ENCODE results near the gene URB1.

Gene URB1

DNA sequence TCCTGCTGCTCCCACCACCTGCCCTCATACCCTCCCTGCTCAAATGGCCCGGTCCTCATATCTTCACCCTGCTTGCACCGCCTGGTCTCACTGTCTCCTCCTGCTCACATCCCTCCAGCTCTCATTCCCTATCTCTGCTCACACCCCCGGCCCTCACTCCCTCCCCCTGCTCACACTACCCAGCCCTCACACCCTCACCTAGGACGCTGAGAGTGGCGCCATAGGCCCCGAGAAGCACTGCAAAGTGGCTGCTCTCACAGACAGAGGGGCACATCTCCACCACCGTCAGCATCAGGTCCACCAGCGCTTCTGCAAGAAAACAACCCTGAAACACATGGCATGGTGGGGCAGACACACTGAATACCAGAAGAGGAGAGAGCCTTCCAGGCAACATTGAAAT is 55.6 kb downstream of the URB1 start:
- Histone ChIP-seq H3K4me3 (ENCODE audit: low read depth, low read length, poor library complexity, severe bottlenecking) (no peak overlapping the region), H4K20me1 (ENCODE audit: insufficient read depth, low read length) (no peaks in the 10 kb centered on the region), H3K27ac (ENCODE audit: low read depth, low read length, poor library complexity, severe bottlenecking) (no peak overlapping the region), H3K9me3 (ENCODE audit: low read length) (no peaks in the 10 kb centered on the region), H2AFZ (ENCODE audit: low read length) (no peak overlapping the region), H3K79me2 (ENCODE audit: insufficient read depth, low read length) (no peaks in the 10 kb centered on the region), H3K9ac (ENCODE audit: low read length) (no peak overlapping the region), H3K4me1 (ENCODE audit: insufficient read depth, low read length, severe bottlenecking) (no peaks in the 10 kb centered on the region), H3F3A (ENCODE audit: insufficient read depth, low read length) (no peaks in the 10 kb centered on the region), H3K36me3 (ENCODE audit: insufficient read depth, low read length) (peaks cover 93% of the 10 kb centered on the region), H3K27me3 (ENCODE audit: insufficient read depth, low read length) (no peaks in the 10 kb centered on the region), H3K4me2 (ENCODE audit: low read length) (no peak overlapping the region), H3K9me2 (ENCODE audit: low read depth, low read length) (no peaks in the 10 kb centered on the region)
- TF ChIP-seq, protein P1, sequence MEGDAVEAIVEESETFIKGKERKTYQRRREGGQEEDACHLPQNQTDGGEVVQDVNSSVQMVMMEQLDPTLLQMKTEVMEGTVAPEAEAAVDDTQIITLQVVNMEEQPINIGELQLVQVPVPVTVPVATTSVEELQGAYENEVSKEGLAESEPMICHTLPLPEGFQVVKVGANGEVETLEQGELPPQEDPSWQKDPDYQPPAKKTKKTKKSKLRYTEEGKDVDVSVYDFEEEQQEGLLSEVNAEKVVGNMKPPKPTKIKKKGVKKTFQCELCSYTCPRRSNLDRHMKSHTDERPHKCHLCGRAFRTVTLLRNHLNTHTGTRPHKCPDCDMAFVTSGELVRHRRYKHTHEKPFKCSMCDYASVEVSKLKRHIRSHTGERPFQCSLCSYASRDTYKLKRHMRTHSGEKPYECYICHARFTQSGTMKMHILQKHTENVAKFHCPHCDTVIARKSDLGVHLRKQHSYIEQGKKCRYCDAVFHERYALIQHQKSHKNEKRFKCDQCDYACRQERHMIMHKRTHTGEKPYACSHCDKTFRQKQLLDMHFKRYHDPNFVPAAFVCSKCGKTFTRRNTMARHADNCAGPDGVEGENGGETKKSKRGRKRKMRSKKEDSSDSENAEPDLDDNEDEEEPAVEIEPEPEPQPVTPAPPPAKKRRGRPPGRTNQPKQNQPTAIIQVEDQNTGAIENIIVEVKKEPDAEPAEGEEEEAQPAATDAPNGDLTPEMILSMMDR (IDR thresholded peaks at IDR 0.05; ENCODE audit: low read length), result no peak
- TF ChIP-seq EZH2 (IDR thresholded peaks at IDR 0.05; ENCODE audit: borderline replicate concordance, low read length), result no peak

DNA sequence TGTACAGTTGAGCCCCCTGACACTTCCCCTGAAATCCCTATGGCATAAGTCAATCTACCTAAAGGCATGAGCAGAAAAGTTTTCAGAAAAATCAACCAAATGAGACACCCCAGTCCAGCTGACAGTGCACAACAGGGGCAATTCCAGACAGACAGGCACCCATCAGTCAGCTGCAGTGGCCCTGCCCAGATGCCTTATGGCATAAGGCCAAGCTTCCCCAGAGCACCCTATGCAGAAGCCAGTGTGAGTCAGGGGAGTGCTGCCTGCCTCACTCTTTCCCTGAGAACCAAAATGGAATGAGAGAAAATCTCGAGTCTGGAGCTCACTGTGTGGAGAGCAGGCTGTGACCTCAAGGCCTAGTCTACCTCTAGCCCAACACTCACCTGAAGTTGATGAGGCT is 56.1 kb downstream of the URB1 start:
- H3K4me3 ChIP-seq (ENCODE audit: low read depth, low read length, poor library complexity, severe bottlenecking), result no peak overlapping the region
- H3K36me3 ChIP-seq (ENCODE audit: insufficient read depth, low read length), result peaks cover 93% of the 10 kb centered on the region
- H3K79me2 ChIP-seq (ENCODE audit: insufficient read depth, low read length), result no peaks in the 10 kb centered on the region
- no peaks in the 10 kb centered on the region for H3K4me1 ChIP-seq (ENCODE audit: insufficient read depth, low read length, severe bottlenecking)
- TF ChIP-seq EZH2 (IDR thresholded peaks at IDR 0.05; ENCODE audit: borderline replicate concordance, low read length), result no peak
- TF ChIP-seq, protein P1 (IDR thresholded peaks at IDR 0.05; ENCODE audit: low read length), result no peak
- H2AFZ ChIP-seq (ENCODE audit: low read length), result no peak overlapping the region
- H3K27me3 ChIP-seq (ENCODE audit: insufficient read depth, low read length), result no peaks in the 10 kb centered on the region
- H3K4me2 ChIP-seq (ENCODE audit: low read length), result no peak overlapping the region
- H3K9me2 ChIP-seq (ENCODE audit: low read depth, low read length), result no peaks in the 10 kb centered on the region
- no peaks in the 10 kb centered on the region for H3F3A ChIP-seq (ENCODE audit: insufficient read depth, low read length)
- no peaks in the 10 kb centered on the region for H4K20me1 ChIP-seq (ENCODE audit: insufficient read depth, low read length)
- H3K9ac ChIP-seq (ENCODE audit: low read length), result no peak overlapping the region
- H3K27ac ChIP-seq (ENCODE audit: low read depth, low read length, poor library complexity, severe bottlenecking), result no peak overlapping the region
- no peaks in the 10 kb centered on the region for H3K9me3 ChIP-seq (ENCODE audit: low read length)

DNA sequence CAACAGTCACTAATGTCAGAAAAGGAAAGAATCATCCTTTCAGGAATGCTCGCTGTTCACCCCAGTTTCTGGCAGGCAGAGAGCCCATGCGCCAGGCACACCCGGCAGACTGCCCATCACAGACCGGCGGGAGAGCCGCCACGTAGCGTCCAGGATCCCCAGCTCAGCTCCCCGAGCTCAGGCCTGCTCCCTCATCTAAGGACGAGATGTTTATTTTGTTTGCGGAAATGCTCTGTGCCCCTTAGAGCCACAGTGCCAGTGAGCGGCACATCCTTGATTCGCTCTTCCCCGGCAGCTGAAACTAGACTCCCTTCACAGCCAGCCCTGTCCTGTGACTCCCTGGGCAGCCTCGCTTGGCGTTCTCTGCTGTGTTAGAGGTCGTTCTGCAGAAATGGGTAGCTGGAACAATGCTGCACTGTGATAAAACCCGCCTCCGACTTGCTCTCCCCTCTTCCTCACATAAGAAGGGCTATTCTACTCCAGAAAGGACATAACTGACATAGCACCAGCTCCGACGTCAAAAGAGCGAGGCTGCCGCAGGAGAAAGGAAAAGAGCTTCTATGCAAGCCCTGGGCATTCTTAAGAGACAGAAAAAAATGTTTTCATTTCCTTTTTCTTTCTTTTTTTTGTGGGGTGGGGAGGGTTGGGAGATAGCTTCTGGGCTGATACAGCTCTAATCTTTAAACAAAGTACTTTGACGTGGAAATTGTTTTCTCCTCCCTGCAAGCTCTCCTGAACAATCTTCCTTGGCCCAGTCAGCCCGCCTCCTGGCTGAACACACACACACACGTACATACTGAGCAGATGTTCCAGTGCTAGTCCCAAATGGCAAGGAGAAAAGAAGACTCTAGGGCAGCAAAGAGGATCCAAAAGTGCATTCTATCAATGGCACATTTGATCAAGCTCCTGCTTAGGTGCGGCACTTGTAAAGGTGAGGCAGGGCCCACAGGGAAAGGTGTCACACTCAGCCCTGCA is 56.9 kb downstream of the URB1 start:
- no peak overlapping the region for H3K27ac ChIP-seq (ENCODE audit: low read depth, low read length, poor library complexity, severe bottlenecking)
- peaks cover 94% of the 10 kb centered on the region for H3K36me3 ChIP-seq (ENCODE audit: insufficient read depth, low read length)
- H4K20me1 ChIP-seq (ENCODE audit: insufficient read depth, low read length), result no peaks in the 10 kb centered on the region
- no peaks in the 10 kb centered on the region for H3K79me2 ChIP-seq (ENCODE audit: insufficient read depth, low read length)
- TF ChIP-seq, protein P1 (IDR thresholded peaks at IDR 0.05; ENCODE audit: low read length), result no peak
- no peak for TF ChIP-seq EZH2 (IDR thresholded peaks at IDR 0.05; ENCODE audit: borderline replicate concordance, low read length)
- H3K9ac ChIP-seq (ENCODE audit: low read length), result no peak overlapping the region
- H3K27me3 ChIP-seq (ENCODE audit: insufficient read depth, low read length), result no peaks in the 10 kb centered on the region
- H3K4me1 ChIP-seq (ENCODE audit: insufficient read depth, low read length, severe bottlenecking), result no peaks in the 10 kb centered on the region
- H2AFZ ChIP-seq (ENCODE audit: low read length), result no peak overlapping the region
- H3K4me2 ChIP-seq (ENCODE audit: low read length), result no peak overlapping the region
- no peak overlapping the region for H3K4me3 ChIP-seq (ENCODE audit: low read depth, low read length, poor library complexity, severe bottlenecking)
- H3K9me3 ChIP-seq (ENCODE audit: low read length), result no peaks in the 10 kb centered on the region
- no peaks in the 10 kb centered on the region for H3K9me2 ChIP-seq (ENCODE audit: low read depth, low read length)
- no peaks in the 10 kb centered on the region for H3F3A ChIP-seq (ENCODE audit: insufficient read depth, low read length)
